HEK293 (cell line): ENCODE results near the gene PARK7.
"Not testable (repeated sequence)": the region's sequence is repeated elsewhere in the genome, so short reads cannot be mapped to it uniquely, and the experiment has no call there.

ENCODE experiments used
- CTCF ChIA-PET: fragments of 350-600 bp; formaldehyde crosslinking; extraction: SDS; loops from one replicate; lab custom pipeline; 2021; ENCODE audit warnings: antibody characterized with exemption; lab: Yijun Ruan, JAX
- POLR2A ChIA-PET: fragments of 300-600 bp; formaldehyde crosslinking; extraction: SDS; loops from one replicate; lab custom pipeline; 2020; ENCODE audit warnings: antibody characterized with exemption, inconsistent platforms; lab: Yijun Ruan, JAX
- H3K27ac ChIP-seq: fragments of 200-500 bp; sonication (Bioruptor generic); 2 replicates; pipeline ENCODE4 v1.5.1; 2014; ENCODE audit warnings: low read depth, low read length, control low read depth, inconsistent platforms; ENCODE audit errors: extremely low read depth
- H3K36me3 ChIP-seq, 2 experiments: fragments of 200-500 bp in 1 of 2; sonication (Bioruptor generic) in 1 of 2; 1 replicate in 1 of 2; 2 replicates in 1 of 2; pipeline ENCODE4 v1.5.1; 2014 to 2017; ENCODE audit warnings: inconsistent platforms in 2 of 2, low read length in 2 of 2; ENCODE audit not compliant: control insufficient read depth in 2 of 2, insufficient read depth in 1 of 2
- H3K4me1 ChIP-seq: fragments of 200-500 bp; sonication (Bioruptor generic); 2 replicates; pipeline ENCODE4 v1.5.1; 2014; ENCODE audit warnings: mild to moderate bottlenecking, low read length, inconsistent platforms; ENCODE audit not compliant: control insufficient read depth, insufficient read depth
- H3K4me3 ChIP-seq: 2 replicates; pipeline ENCODE4 v1.5.1; 2011; ENCODE audit warnings: low read depth, mild to moderate bottlenecking, control low read depth, low read length, moderate library complexity
- H3K9me3 ChIP-seq: fragments of 200-500 bp; sonication (Bioruptor generic); 2 replicates; pipeline ENCODE4 v1.5.1; 2014; ENCODE audit warnings: low read depth, low read length, inconsistent platforms; ENCODE audit not compliant: control insufficient read depth, insufficient read depth
- HIC1 ChIP-seq: fragments of 450-650 bp; formaldehyde crosslinking; IDR thresholded peaks from 2 replicates; pipeline ENCODE4 v1.5.1; 2016; ENCODE audit warnings: missing biosample characterization, missing genetic modification characterization
- PRDM4 ChIP-seq: fragments of 450-650 bp; formaldehyde crosslinking; IDR thresholded peaks from 2 replicates; pipeline ENCODE4 v1.5.1; 2017; ENCODE audit warnings: missing biosample characterization, missing genetic modification characterization
- TCF7L2 ChIP-seq: IDR thresholded peaks from 2 replicates; pipeline ENCODE4 v1.6.1; 2011; ENCODE audit warnings: low read depth, mild to moderate bottlenecking, inconsistent platforms, low read length, moderate library complexity, borderline replicate concordance
- TRIM28 ChIP-seq: IDR thresholded peaks from 2 replicates; pipeline ENCODE4 v1.6.1; 2011; ENCODE audit warnings: low read length, control low read depth, borderline replicate concordance
- ZNF18 ChIP-seq: fragments of 450-650 bp; formaldehyde crosslinking; IDR thresholded peaks from 2 replicates; pipeline ENCODE4 v1.5.1; 2016; ENCODE audit warnings: missing biosample characterization, missing genetic modification characterization
- ZNF324 ChIP-seq: fragments of 450-650 bp; formaldehyde crosslinking; IDR thresholded peaks from 2 replicates; pipeline ENCODE4 v1.5.1; 2016; ENCODE audit warnings: missing biosample characterization, missing genetic modification characterization
- ZNF518A ChIP-seq: fragments of 450-650 bp; formaldehyde crosslinking; conservative IDR thresholded peaks from 2 replicates; pipeline ENCODE4 v1.5.1; 2016; ENCODE audit warnings: low read depth, missing biosample characterization, missing genetic modification characterization
- ZNF623 ChIP-seq: fragments of 450-650 bp; formaldehyde crosslinking; IDR thresholded peaks from 2 replicates; pipeline ENCODE4 v1.5.1; 2016; ENCODE audit warnings: missing biosample characterization, missing genetic modification characterization
- ZNF629 ChIP-seq: fragments of 450-650 bp; formaldehyde crosslinking; IDR thresholded peaks from 2 replicates; pipeline ENCODE4 v1.5.1; 2017; ENCODE audit warnings: missing biosample characterization, missing genetic modification characterization
- ZNF837 ChIP-seq: fragments of 450-650 bp; formaldehyde crosslinking; IDR thresholded peaks from 2 replicates; pipeline ENCODE4 v1.5.1; 2016; ENCODE audit warnings: missing biosample characterization, missing genetic modification characterization
- ZSCAN30 ChIP-seq: fragments of 450-650 bp; IDR thresholded peaks from 2 replicates; pipeline ENCODE4 v1.5.1; 2018; ENCODE audit warnings: missing biosample characterization, mild to moderate bottlenecking, missing genetic modification characterization, moderate library complexity

The PARK7 gene

DNA sequence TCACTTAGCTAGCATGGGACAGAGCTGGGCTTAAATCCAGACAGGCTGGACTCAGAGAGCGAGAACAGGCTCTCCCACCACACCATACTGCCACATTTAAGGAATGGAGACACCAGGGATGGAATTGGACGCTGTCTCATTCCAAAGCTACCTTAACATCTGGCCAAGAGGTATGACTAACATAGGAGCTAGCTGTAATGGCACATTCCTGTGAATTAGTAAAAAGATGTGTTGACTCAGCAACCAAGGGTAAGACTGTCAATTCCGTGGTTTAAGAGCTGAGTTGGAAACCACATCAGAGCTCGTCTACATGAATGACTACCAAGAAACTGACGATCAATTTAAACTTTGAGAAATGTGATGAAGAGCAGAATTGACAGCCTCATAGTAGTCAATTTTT lies 12.6 kb upstream of the PARK7 start:
- Histone ChIP-seq H3K9me3 (no peaks in the 10 kb centered on the region), H3K4me1 (no peaks in the 10 kb centered on the region), H3K36me3 (no peaks in the 10 kb centered on the region), H3K27ac (no peak overlapping the region), H3K4me3 (no peak overlapping the region)
- ChIA-PET POLR2A (interaction anchor here (1.0 to 2.5 kb wide), 3 partner anchors 8 to 13 kb away, joined by 4 to 5 read pairs (median 5); partner anchors contain the start of genes PARK7 and TNFRSF9), CTCF (interaction anchor here (0.7 to 1.7 kb wide), 5 partner anchors 13 to 281 kb away, joined by 3 to 5 read pairs (median 3); partner anchors contain the start of gene PARK7)
- TF ChIP-seq ZSCAN30 (tag by site-specific recombination) (no peak), ZNF18 (tag by site-specific recombination) (no peak), PRDM4 (tag by site-specific recombination) (no peak), ZNF324 (tag by site-specific recombination) (no peak), ZNF518A (no peak), ZNF629 (tag by site-specific recombination) (no peak), TCF7L2 (no peak)

DNA sequence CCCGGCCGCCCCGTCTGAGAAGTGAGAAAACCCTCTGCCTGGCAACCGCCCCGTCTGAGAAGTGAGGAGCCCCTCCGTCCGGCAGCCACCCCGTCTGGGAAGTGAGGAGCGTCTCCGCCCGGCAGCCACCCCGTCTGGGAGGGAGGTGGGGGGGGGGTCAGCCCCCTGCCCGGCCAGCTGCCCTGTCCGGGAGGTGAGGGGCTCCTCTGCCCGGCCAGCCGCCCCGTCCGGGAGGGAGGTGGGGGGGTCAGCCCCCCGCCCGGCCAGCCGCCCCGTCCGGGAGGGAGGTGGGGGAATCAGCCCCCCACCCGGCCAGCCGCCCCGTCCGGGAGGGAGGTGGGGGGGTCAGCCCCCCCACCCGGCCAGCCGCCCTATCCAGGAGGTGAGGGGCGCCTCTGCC lies 8.7 kb upstream of the PARK7 start:
- H3K36me3 ChIP-seq, H3K9me3 ChIP-seq, H3K4me3 ChIP-seq, CTCF ChIA-PET, POLR2A ChIA-PET, H3K27ac ChIP-seq, H3K4me1 ChIP-seq: not testable (repeated sequence)

GRCh38 chr1:7953850-7954609 lies 7.5 kb upstream of the PARK7 start:
- H3K4me3 ChIP-seq, result peak overlapping the region; percentile 11; the same call in 1 of the 2 replicates
- POLR2A ChIA-PET, result no interaction called here

More at GRCh38 chr1:7953850-7954609, 7.5 kb upstream of the PARK7 start:
- CTCF ChIA-PET, result no interaction called here
- peak overlapping the region; percentile 80 for H3K27ac ChIP-seq
- no peaks in the 10 kb centered on the region for H3K4me1 ChIP-seq
- H3K9me3 ChIP-seq, result no peaks in the 10 kb centered on the region
- no peaks in the 10 kb centered on the region for H3K36me3 ChIP-seq
- TF ChIP-seq ZNF623 (tag by site-specific recombination) (no peak), ZNF837 (tag by site-specific recombination) (no peak), HIC1 (tag by site-specific recombination) (no peak), TRIM28 (no peak)
